Coronary artery (tissue), 2 donors: ENCODE data around the gene NTMT1.

Experiments
- DNase-seq: peaks from one replicate; pipeline ENCODE4 v3.0.0-alpha.2; 2017; ENCODE audit warnings: low spot score
- H3K27ac ChIP-seq, 2 donors: fragments of 200-600 bp; sonication (generic); one replicate each; pipeline ENCODE4 v1.5.1; 2016 to 2019
- H3K4me3 ChIP-seq: fragments of 200-600 bp; sonication (generic); 2 replicates; pipeline ENCODE4 v1.5.1; 2016; ENCODE audit warnings: mild to moderate bottlenecking, moderate library complexity
- CTCF ChIP-seq: fragments of 200-600 bp; sonication (generic); IDR thresholded peaks from one replicate; pipeline ENCODE4 v1.5.1; 2019; ENCODE audit warnings: antibody characterized with exemption

NTMT1 gene

GRCh38 chr9:129619787-129620668, 5.9 kb upstream of the NTMT1 start:
- DNase-seq, result no peak
- TF ChIP-seq CTCF, result no peak
- H3K27ac ChIP-seq, result peak overlapping the region; percentile 26 to 57
- H3K4me3 ChIP-seq, result peak overlapping the region; percentile 89

GRCh38 chr9:129620669-129621295, 5.2 kb upstream of the NTMT1 start, which contains the start of gene C9orf50:
C9orf50 (minus strand) TSS chr9:129621101; CDS start chr9:129620574, 527 bp downstream.
- H3K4me3 ChIP-seq, result peak within 1 kb of the TSS; percentile 89
- peak within 1 kb of the TSS; percentile 26 to 57 for H3K27ac ChIP-seq
- no peak for TF ChIP-seq CTCF
- DNase-seq, result no peak

GRCh38 chr9:129623331-129623730, 2.6 kb upstream of the NTMT1 start:
- no peak for TF ChIP-seq CTCF
- DNase-seq, result no peak
- Histone ChIP-seq H3K4me3 (no peak overlapping the region), H3K27ac (no peak overlapping the region)

GRCh38 chr9:129624168-129624759, 1.7 kb upstream of the NTMT1 start:
- H3K27ac ChIP-seq, result no peak overlapping the region
- H3K4me3 ChIP-seq, result no peak overlapping the region
- TF ChIP-seq CTCF, result peak; percentile 40
- no peak for DNase-seq

GRCh38 chr9:129624947-129625346, 1.0 kb upstream of the NTMT1 start:
- no peak overlapping the region for H3K4me3 ChIP-seq
- no peak for DNase-seq
- TF ChIP-seq CTCF, result no peak
- no peak overlapping the region for H3K27ac ChIP-seq

- no peak for TF ChIP-seq CTCF
- H3K4me3 ChIP-seq, result peak overlapping the region; percentile 79
- DNase-seq, result no peak
- peak overlapping the region; percentile 90 to 95 for H3K27ac ChIP-seq
These were observed 792 bp downstream of the NTMT1 start for GRCh38 chr9:129626625-129627284.
